WI38 (cell line): ENCODE measurements around the gene SHC2.
"Not testable (repeated sequence)": the region's sequence is repeated elsewhere in the genome, so short reads cannot be mapped to it uniquely, and the experiment has no call there.

ENCODE experiments used
- H3K4me3 ChIP-seq: 2 replicates; pipeline ENCODE4 v1.5.1; 2011; ENCODE audit warnings: low read depth, mild to moderate bottlenecking, control low read depth, low read length
- TF ChIP-seq, protein P1 (sequence below): IDR thresholded peaks from 2 replicates; pipeline ENCODE4 v1.5.1; 2012; ENCODE audit warnings: low read depth, mild to moderate bottlenecking, control low read depth, low read length

Gene SHC2

DNA sequence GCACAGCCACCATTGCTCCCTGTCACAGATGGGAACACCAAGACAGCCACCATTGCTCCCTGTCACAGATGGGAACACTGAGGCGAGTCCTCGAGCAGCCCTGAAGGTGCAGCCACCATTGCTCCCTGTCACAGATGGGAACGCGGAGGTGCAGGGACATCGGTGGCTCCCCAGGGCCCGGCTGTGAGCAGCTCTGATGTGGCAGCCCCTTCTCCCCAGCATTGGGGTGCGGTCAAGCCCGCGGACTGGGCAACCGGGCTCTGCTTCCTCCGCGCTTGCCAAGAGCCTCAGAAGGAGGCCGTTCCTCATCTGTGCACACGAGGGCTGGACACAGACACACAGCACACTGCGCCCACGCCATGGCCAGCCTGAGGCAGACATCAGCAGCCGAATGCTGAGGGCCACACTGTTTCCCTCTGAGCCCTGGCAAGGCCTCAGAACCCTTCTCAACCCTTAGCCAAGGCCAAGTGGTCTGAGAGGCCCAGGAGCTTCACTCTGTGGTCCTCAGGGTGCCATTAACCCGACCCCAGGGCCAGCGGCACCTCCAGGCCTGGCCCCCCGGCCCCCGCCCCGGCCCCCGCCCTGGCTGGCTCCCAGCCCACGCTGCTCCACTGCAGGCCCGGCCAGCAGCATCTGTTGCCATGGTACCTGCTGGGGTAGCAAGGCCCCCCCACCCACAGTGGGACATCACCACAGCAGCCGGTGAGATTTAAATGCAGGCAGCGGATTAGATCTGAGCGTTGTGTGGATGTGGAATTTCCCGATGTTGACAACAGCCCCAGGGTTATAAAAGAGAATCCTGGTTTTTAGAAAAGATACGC is 70.2 kb downstream of the SHC2 start:
- TF ChIP-seq, protein P1, sequence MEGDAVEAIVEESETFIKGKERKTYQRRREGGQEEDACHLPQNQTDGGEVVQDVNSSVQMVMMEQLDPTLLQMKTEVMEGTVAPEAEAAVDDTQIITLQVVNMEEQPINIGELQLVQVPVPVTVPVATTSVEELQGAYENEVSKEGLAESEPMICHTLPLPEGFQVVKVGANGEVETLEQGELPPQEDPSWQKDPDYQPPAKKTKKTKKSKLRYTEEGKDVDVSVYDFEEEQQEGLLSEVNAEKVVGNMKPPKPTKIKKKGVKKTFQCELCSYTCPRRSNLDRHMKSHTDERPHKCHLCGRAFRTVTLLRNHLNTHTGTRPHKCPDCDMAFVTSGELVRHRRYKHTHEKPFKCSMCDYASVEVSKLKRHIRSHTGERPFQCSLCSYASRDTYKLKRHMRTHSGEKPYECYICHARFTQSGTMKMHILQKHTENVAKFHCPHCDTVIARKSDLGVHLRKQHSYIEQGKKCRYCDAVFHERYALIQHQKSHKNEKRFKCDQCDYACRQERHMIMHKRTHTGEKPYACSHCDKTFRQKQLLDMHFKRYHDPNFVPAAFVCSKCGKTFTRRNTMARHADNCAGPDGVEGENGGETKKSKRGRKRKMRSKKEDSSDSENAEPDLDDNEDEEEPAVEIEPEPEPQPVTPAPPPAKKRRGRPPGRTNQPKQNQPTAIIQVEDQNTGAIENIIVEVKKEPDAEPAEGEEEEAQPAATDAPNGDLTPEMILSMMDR: no peak
- no peak overlapping the region for H3K4me3 ChIP-seq

DNA sequence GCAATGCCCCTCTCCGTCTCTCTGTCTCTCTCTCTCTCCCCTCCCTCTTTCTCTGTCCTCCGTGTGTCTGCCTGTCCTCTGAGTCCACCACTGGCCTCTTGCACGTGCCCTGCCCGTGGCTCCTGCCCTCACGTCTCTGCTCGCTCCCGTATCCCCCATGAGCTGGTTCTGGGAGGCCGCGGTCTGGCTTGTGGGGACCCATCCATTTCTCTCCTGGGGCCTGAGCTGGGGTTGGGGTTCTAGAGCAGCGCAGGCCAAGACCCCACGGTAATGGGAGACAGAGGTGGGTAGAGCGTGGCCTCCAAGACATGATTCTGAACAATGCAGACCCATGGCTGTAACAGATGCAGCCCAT is 70.9 kb downstream of the SHC2 start:
- no peak overlapping the region for H3K4me3 ChIP-seq
- TF ChIP-seq, protein P1: no peak

DNA sequence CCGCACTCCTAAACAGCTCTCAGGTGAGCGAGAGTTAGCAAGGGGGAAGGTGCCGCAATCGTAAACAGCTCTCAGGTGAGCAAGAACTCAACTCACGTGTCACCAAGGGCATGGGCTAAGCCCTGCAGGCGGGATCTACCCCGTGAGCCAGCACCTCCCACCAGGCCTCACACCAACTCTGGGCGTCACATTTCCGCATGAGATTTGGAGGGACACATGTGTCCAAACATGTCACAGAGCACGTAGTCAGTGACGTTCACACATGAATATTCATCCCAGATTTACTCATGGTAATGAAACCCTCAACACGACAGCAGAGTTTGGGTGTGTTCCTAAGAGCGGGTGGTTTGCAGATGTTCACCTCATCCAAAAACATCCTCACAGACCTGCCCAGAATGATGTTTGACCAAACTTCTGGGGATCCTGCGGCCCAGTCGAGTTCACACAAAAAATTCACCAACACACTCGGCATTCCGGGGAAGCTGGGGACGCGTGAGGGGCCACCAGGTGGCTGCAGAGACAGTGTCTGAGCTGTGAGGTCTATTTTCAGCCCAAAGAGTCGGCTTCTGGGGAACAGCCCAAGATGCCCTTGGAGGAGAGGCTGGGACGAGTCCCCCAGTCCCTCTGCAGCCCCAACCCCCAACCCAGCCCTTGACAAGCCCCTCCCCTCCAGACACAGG is 71.4 kb downstream of the SHC2 start:
- TF ChIP-seq, protein P1: no peak
- H3K4me3 ChIP-seq: no peak overlapping the region

- TF ChIP-seq, protein P1: no peak
- no peak overlapping the region for H3K4me3 ChIP-seq
Measured at GRCh38 chr19:388691-389090, 72.1 kb downstream of the SHC2 start.

DNA sequence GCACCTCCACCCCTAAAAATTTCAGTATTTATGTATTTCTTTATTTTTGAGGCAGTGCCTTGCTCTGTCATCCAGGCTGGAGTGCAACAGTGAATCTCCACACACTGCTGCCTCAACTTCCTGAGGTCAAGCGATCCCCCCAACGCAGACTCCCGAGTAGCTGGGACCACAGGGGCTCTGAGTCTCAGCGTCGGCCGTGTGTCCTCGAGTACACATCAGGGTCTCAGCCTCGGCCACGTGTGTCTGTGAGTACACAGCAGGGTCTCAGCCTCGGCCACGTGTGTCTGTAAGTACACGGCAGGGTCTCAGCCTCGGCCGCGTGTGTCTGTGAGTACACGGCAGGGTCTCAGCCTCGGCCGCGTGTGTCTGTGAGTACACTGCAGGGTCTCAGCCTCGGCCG is 73.1 kb downstream of the SHC2 start:
- TF ChIP-seq, protein P1: no peak

GRCh38 chr19:386632-387301 is 74.1 kb downstream of the SHC2 start:
- not testable (repeated sequence) for H3K4me3 ChIP-seq

More for the DNA sequence above, 73.1 kb downstream of the SHC2 start:
- no peak overlapping the region for H3K4me3 ChIP-seq

DNA sequence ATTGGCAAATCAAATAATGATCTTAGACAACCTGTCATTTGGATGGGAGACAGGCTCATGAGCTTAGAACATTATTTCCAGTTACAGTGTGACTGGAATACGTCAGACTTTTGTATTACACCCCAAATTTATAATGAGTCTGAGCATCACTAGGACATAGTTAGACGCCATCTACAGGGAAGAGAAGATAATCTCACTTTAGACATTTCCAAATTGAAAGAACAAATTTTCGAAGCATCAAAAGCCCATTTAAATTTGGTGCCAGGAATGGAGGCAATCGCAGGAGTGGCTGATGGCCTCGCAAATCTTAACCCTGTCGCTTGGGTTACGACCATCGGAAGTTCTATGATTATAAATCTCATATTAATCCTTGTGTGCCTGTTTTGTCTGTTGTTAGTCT is 74.6 kb downstream of the SHC2 start:
- not testable (repeated sequence) for H3K4me3 ChIP-seq

DNA sequence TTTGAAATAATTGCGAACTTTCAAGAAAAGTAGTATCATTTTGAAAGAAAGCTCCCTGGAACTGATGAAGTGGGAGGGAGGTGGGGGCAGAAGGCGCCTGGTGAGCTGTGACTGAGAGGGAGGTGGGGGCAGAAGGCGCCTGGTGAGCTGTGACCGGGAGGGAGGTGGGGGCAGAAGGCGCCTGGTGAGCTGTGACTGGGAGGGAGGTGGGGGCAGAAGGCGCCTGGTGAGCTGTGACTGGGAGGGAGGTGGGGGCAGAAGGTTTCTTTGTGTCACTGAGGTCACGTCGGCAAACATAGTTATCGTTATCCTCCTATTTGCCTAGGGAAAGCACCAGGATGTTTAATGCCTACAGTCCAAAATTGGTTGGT is 76.0 kb downstream of the SHC2 start:
- TF ChIP-seq, protein P1: no peak
- no peak overlapping the region for H3K4me3 ChIP-seq
